Right lobe of liver (tissue), 4 donors: Measurements from ENCODE around the gene BMAL1.

Source experiments
- POLR2A ChIP-seq: fragments of 450-650 bp; IDR thresholded peaks from one replicate; pipeline ENCODE4 v1.6.1; 2017; ENCODE audit warnings: antibody characterized with exemption, mild to moderate bottlenecking
- TF ChIP-seq, protein P1 (sequence below), 4 donors: fragments of 200-600 bp in 3 of 4; fragments of 450-650 bp in 1 of 4; IDR thresholded peaks; one replicate each; pipeline versions ENCODE4 v1.5.1 to v1.8.0; 2016 to 2022; ENCODE audit warnings: antibody characterized with exemption in 4 of 4, mild to moderate bottlenecking in 2 of 4
- donor health status: DM: no; HTN: no; CAD: no.
- donor health status: DM: no; HTN: no; CAD: no.
- donor health status: DM: no; HTN: yes; CAD: no.

- TF ChIP-seq POLR2A = no peak
- TF ChIP-seq, protein P1, sequence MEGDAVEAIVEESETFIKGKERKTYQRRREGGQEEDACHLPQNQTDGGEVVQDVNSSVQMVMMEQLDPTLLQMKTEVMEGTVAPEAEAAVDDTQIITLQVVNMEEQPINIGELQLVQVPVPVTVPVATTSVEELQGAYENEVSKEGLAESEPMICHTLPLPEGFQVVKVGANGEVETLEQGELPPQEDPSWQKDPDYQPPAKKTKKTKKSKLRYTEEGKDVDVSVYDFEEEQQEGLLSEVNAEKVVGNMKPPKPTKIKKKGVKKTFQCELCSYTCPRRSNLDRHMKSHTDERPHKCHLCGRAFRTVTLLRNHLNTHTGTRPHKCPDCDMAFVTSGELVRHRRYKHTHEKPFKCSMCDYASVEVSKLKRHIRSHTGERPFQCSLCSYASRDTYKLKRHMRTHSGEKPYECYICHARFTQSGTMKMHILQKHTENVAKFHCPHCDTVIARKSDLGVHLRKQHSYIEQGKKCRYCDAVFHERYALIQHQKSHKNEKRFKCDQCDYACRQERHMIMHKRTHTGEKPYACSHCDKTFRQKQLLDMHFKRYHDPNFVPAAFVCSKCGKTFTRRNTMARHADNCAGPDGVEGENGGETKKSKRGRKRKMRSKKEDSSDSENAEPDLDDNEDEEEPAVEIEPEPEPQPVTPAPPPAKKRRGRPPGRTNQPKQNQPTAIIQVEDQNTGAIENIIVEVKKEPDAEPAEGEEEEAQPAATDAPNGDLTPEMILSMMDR (IDR thresholded peaks at IDR 0.05) = peak; percentile 74 to 77 (median 76)
Observed at GRCh38 chr11:13335319-13335718, 57.7 kb downstream of the BMAL1 start.
